Measurements from ENCODE around the gene UBTD1. TPM values are rescaled to one million over a fixed set of nuclear protein-coding genes. Genes with fewer than 3 reads are reported as not detected.

Gene UBTD1
- total and polyA plus RNA-seq, 2 donors, result 3.5 to 23.6 TPM

GRCh38 chr10:97608991-97609561, 110.4 kb downstream of the UBTD1 start:
- no peak for DNase-seq (ENCODE audit: extremely low spot score)
- no peak overlapping the region for H3K4me3 ChIP-seq (ENCODE audit: low read depth, low read length)
- H3K36me3 ChIP-seq (ENCODE audit: insufficient read depth), result no peaks in the 10 kb centered on the region
- 70% methylated on average over 13 of the region's 13 CpGs for WGBS
- no peaks in the 10 kb centered on the region for H3K4me1 ChIP-seq (ENCODE audit: insufficient read depth)
- H3K27ac ChIP-seq (ENCODE audit: low read depth), result no peak overlapping the region

- Histone ChIP-seq H3K27ac (ENCODE audit: low read depth) (no peak overlapping the region), H3K36me3 (ENCODE audit: insufficient read depth) (no peaks in the 10 kb centered on the region), H3K4me1 (ENCODE audit: insufficient read depth) (no peaks in the 10 kb centered on the region), H3K4me3 (ENCODE audit: low read depth, low read length) (no peak overlapping the region)
- 86% methylated on average over 12 of the region's 12 CpGs for WGBS
- no peak for DNase-seq (ENCODE audit: extremely low spot score)
Observed at GRCh38 chr10:97611473-97611872, 112.7 kb downstream of the UBTD1 start.

- Histone ChIP-seq H3K4me1 (ENCODE audit: insufficient read depth) (no peaks in the 10 kb centered on the region), H3K36me3 (ENCODE audit: insufficient read depth) (no peaks in the 10 kb centered on the region), H3K27ac (ENCODE audit: low read depth) (no peak overlapping the region), H3K4me3 (ENCODE audit: low read depth, low read length) (no peak overlapping the region)
- WGBS, result 26% methylated on average over 2 of the region's 2 CpGs
- DNase-seq (ENCODE audit: extremely low spot score), result peak; percentile 10
Observed at GRCh38 chr10:97612386-97612785, 113.7 kb downstream of the UBTD1 start.

GRCh38 chr10:97618285-97618684, 119.6 kb downstream of the UBTD1 start:
- DNase-seq (ENCODE audit: extremely low spot score), result no peak
- Histone ChIP-seq H3K4me1 (ENCODE audit: insufficient read depth) (no peaks in the 10 kb centered on the region), H3K27ac (ENCODE audit: low read depth) (no peak overlapping the region), H3K4me3 (ENCODE audit: low read depth, low read length) (no peak overlapping the region), H3K36me3 (ENCODE audit: insufficient read depth) (no peaks in the 10 kb centered on the region)
- 98% methylated on average over 4 of the region's 4 CpGs for WGBS

GRCh38 chr10:97618733-97619132, 120.0 kb downstream of the UBTD1 start:
- no peaks in the 10 kb centered on the region for H3K4me1 ChIP-seq (ENCODE audit: insufficient read depth)
- 93% methylated on average over 4 of the region's 4 CpGs for WGBS
- no peak overlapping the region for H3K4me3 ChIP-seq (ENCODE audit: low read depth, low read length)
- DNase-seq (ENCODE audit: extremely low spot score), result no peak
- H3K36me3 ChIP-seq (ENCODE audit: insufficient read depth), result no peaks in the 10 kb centered on the region
- no peak overlapping the region for H3K27ac ChIP-seq (ENCODE audit: low read depth)

Other genes with a start within 250 kb of the UBTD1 start
- gene ARHGAP19, start 206.3 kb upstream of the UBTD1 start, total RNA-seq, result 21.3 TPM
- 6.0 TPM for gene ARHGAP19, start 206.3 kb upstream of the UBTD1 start, polyA plus RNA-seq
- 1.2 TPM for gene FRAT1, start 179.7 kb upstream of the UBTD1 start, total RNA-seq
- 3.2 TPM for gene FRAT1, start 179.7 kb upstream of the UBTD1 start, polyA plus RNA-seq
- gene FRAT2, start 164.2 kb upstream of the UBTD1 start, total RNA-seq, result 8.7 TPM
- 6.2 TPM for gene FRAT2, start 164.2 kb upstream of the UBTD1 start, polyA plus RNA-seq
- 14.0 TPM for gene RRP12, start 97.6 kb upstream of the UBTD1 start, total RNA-seq
- 12.3 TPM for gene RRP12, start 97.6 kb upstream of the UBTD1 start, polyA plus RNA-seq
- 109 TPM for gene PGAM1, start 72.7 kb upstream of the UBTD1 start, total RNA-seq
- 260 TPM for gene PGAM1, start 72.7 kb upstream of the UBTD1 start, polyA plus RNA-seq
- gene EXOSC1, start 52.9 kb upstream of the UBTD1 start, total RNA-seq, result 25.4 TPM
- gene EXOSC1, start 52.9 kb upstream of the UBTD1 start, polyA plus RNA-seq, result 29.8 TPM
- 23.2 TPM for gene ZDHHC16, start 52.7 kb upstream of the UBTD1 start, total RNA-seq
- gene ZDHHC16, start 52.7 kb upstream of the UBTD1 start, polyA plus RNA-seq, result 25.0 TPM
- 49.0 TPM for gene MMS19, start 502 bp upstream of the UBTD1 start, total RNA-seq
- 43.7 TPM for gene MMS19, start 502 bp upstream of the UBTD1 start, polyA plus RNA-seq
- 0.69 TPM for gene ANKRD2, start 73.9 kb downstream of the UBTD1 start, total RNA-seq
- gene ANKRD2, start 73.9 kb downstream of the UBTD1 start, polyA plus RNA-seq, result 0.23 TPM
- gene HOGA1, start 85.5 kb downstream of the UBTD1 start, total RNA-seq, result 0.53 TPM
- gene HOGA1, start 85.5 kb downstream of the UBTD1 start, polyA plus RNA-seq, result 0.35 TPM
- gene C10orf62, start 90.8 kb downstream of the UBTD1 start, total RNA-seq, result not detected
- gene C10orf62, start 90.8 kb downstream of the UBTD1 start, polyA plus RNA-seq, result not detected
- 5.9 TPM for gene MORN4, start 134.6 kb downstream of the UBTD1 start, total RNA-seq
- 7.6 TPM for gene MORN4, start 134.6 kb downstream of the UBTD1 start, polyA plus RNA-seq
- 7.4 TPM for gene PI4K2A, start 141.7 kb downstream of the UBTD1 start, total RNA-seq
- gene PI4K2A, start 141.7 kb downstream of the UBTD1 start, polyA plus RNA-seq, result 11.7 TPM
- 7.5 TPM for gene AVPI1, start 188.3 kb downstream of the UBTD1 start, total RNA-seq
- 21.2 TPM for gene AVPI1, start 188.3 kb downstream of the UBTD1 start, polyA plus RNA-seq
- 34.0 TPM for gene MARVELD1, start 214.8 kb downstream of the UBTD1 start, total RNA-seq
- 66.6 TPM for gene MARVELD1, start 214.8 kb downstream of the UBTD1 start, polyA plus RNA-seq
- 13.5 TPM for gene ZFYVE27, start 238.2 kb downstream of the UBTD1 start, total RNA-seq
- 17.0 TPM for gene ZFYVE27, start 238.2 kb downstream of the UBTD1 start, polyA plus RNA-seq

Measured in urinary bladder (tissue), 4 donors.